ENCODE data around the gene VPS16.

Gene VPS16

DNA sequence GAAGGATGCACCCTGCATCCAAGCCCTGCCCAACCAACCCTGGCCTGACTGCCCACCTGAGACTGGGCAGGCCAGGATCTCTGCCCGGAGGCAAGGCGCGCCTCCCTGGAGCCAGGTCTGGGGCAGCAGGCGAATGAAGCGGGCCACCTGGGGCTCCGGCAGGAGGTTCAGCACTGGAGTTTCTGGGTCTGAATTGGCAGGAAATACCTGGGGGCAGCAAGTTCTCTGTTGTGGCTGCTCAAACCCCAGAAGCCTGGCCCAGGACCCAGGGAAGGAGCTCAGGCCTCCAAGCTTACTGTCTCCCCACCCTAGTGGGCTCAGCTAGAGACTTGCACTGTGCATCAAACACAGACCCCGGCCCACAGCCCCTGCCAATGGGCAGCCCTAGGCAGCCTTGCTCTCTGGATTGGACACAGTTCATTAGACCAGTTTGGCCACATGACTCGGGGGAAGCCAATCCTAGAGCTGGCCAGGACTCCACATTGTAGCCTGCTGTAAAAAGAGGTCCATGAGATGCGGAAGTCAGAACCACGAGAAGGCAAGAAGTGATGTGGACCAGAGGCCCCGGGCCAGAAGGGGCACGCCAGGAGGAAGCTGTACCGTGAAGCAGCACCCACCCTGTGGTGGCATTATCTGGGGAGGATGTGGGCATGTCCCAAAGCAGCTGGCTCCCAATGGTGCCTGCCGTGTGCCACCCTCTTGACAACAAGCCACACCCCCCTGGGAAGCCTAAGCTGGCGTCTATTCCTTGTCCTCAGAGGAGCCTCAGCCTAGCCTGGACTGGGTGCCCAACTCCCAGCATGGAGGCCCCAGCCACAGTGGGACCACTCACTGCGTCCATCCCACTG, 43.2 kb upstream of the VPS16 start:
- H3K4me3 ChIP-seq (ENCODE audit: control insufficient read depth, low read depth, low read length): no peak overlapping the region
- no peak for DNase-seq (ENCODE audit: low read depth)
- TF ChIP-seq, protein P1, sequence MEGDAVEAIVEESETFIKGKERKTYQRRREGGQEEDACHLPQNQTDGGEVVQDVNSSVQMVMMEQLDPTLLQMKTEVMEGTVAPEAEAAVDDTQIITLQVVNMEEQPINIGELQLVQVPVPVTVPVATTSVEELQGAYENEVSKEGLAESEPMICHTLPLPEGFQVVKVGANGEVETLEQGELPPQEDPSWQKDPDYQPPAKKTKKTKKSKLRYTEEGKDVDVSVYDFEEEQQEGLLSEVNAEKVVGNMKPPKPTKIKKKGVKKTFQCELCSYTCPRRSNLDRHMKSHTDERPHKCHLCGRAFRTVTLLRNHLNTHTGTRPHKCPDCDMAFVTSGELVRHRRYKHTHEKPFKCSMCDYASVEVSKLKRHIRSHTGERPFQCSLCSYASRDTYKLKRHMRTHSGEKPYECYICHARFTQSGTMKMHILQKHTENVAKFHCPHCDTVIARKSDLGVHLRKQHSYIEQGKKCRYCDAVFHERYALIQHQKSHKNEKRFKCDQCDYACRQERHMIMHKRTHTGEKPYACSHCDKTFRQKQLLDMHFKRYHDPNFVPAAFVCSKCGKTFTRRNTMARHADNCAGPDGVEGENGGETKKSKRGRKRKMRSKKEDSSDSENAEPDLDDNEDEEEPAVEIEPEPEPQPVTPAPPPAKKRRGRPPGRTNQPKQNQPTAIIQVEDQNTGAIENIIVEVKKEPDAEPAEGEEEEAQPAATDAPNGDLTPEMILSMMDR (conservative IDR thresholded peaks at IDR 0.05; ENCODE audit: control insufficient read depth, insufficient read depth, low read depth, low read length): no peak

DNA sequence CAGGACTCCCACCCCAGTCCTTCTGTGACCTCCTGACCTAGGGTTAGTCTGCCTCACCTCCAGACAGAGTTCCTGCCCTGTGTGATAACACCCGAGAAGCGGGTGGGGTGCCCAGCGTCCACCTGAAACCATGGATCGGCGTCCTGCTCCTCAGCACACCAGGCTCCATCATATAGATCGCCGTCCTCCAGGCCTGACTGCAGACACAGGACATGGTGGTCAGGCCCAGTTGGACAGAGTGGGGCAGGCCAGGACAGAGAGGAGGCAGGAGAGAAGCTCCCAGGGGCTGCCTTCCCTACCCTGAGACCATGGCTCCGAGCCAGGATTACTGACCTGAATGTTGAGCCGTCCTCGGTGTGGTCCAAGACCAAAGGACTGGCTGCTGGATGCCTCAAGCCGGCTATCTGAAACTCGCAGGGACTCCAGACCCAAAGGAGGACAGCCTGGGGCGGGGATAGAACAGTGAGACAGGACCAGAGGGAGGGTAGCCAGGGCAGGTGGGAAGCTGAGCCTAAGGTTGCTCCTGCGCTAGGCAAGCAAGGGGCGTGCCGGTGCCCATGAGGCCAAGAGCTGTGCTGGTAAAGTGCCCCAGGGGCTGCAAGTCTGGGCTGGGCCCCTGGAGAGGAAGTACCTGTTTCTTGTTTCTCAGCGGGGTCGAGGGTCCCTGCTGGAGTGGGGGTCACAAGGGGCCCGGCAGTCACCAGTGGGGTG, 42.3 kb upstream of the VPS16 start:
- H3K4me3 ChIP-seq (ENCODE audit: control insufficient read depth, low read depth, low read length): no peak overlapping the region
- TF ChIP-seq, protein P1 (conservative IDR thresholded peaks at IDR 0.05; ENCODE audit: control insufficient read depth, insufficient read depth, low read depth, low read length): no peak
- DNase-seq (ENCODE audit: low read depth): no peak

GRCh38 chr20:2798814-2799213, 41.7 kb upstream of the VPS16 start:
- H3K4me3 ChIP-seq (ENCODE audit: control insufficient read depth, low read depth, low read length): no peak overlapping the region
- peak; percentile 43 for DNase-seq (ENCODE audit: low read depth)
- TF ChIP-seq, protein P1 (conservative IDR thresholded peaks at IDR 0.05; ENCODE audit: control insufficient read depth, insufficient read depth, low read depth, low read length): no peak

DNA sequence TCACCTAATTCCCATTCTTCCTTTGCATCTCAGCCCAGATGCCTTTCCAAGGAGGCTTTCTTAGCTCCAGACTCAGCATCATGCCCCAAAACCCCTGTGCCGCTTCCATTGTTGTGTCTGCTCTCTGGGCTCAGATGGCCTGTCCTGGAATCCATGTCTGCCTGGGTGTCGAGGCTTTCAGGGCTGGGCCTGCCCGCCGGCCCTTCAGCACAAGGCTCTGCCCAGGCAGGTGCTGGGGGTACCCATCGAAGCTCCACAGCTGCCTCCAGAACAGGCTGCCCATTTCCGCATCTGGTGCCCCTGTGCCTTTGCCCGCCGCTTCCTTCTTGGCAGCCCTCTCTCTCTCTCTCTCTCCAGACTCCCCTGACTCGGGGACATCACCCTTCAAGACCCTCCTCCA, 41.3 kb upstream of the VPS16 start:
- TF ChIP-seq, protein P1 (conservative IDR thresholded peaks at IDR 0.05; ENCODE audit: control insufficient read depth, insufficient read depth, low read depth, low read length): no peak
- DNase-seq (ENCODE audit: low read depth): no peak
- no peak overlapping the region for H3K4me3 ChIP-seq (ENCODE audit: control insufficient read depth, low read depth, low read length)

- TF ChIP-seq, protein P1 (conservative IDR thresholded peaks at IDR 0.05; ENCODE audit: control insufficient read depth, insufficient read depth, low read depth, low read length): no peak
- peak; percentile 34 for DNase-seq (ENCODE audit: low read depth)
- peak overlapping the region; percentile 36 for H3K4me3 ChIP-seq (ENCODE audit: control insufficient read depth, low read depth, low read length)
Observed at GRCh38 chr20:2799688-2800520, 40.6 kb upstream of the VPS16 start.

- DNase-seq (ENCODE audit: low read depth): peak; percentile 6
- TF ChIP-seq, protein P1 (conservative IDR thresholded peaks at IDR 0.05; ENCODE audit: control insufficient read depth, insufficient read depth, low read depth, low read length): no peak
- peak within 1 kb of the TSS; percentile 36 for H3K4me3 ChIP-seq (ENCODE audit: control insufficient read depth, low read depth, low read length)
Observed at GRCh38 chr20:2800521-2801285, 39.8 kb upstream of the VPS16 start, which contains the start of gene CPXM1. CPXM1 (minus strand) TSS chr20:2800627; CDS start chr20:2800572, 55 bp downstream.

Measured in fibroblast of mammary gland (primary cell).